NCI-H2029 treated with DMSO at 0.1 percent for 48 hours (cell line): ENCODE measurements around the gene TARP.

ENCODE experiments used
- DNase-seq: peaks from one replicate; lab custom pipeline; 2025; lab: John Stamatoyannopoulos, UW

Gene TARP

GRCh38 chr7:38215735-38216670, 57.4 kb downstream of the TARP start:
- peak; percentile 44 for DNase-seq

GRCh38 chr7:38215115-38215514, 58.3 kb downstream of the TARP start:
- no peak for DNase-seq

DNA sequence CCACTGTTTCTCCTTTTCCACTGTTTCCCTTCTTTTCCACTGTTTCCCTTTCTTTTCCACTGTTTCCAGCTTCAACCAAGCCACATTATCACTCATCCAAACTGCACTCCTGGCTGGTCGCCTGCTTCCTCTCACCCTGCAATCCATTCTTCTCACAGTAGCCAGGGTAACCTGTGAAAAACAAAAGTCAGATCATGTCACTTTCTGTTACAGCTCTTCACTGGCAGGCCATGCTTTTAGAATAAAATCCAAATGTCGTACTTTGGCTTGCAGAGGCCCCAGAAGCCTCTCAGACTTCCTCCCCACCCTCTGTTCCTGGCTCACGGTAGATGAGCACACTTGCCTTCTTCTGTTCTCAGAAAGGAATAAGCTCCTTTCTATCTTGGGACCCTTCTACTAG, 61.5 kb downstream of the TARP start:
- no peak for DNase-seq

GRCh38 chr7:38211486-38211885, 62.0 kb downstream of the TARP start:
- DNase-seq: no peak
